Hepatocyte (in vitro differentiated cells): ENCODE results near the gene PRDM15.

Experiments
- EZH2 ChIP-seq: fragments of 200-600 bp; sonication (generic); IDR thresholded peaks from 2 replicates; pipeline ENCODE4 v1.6.1; 2016; ENCODE audit warnings: antibody characterized with exemption, mild to moderate bottlenecking, borderline replicate concordance
- EZH2phosphoT487 ChIP-seq: fragments of 200-600 bp; sonication (generic); IDR thresholded peaks from one replicate; pipeline ENCODE4 v1.6.1; 2018; ENCODE audit warnings: antibody characterized with exemption, mild to moderate bottlenecking, low read depth, moderate library complexity; ENCODE audit not compliant: unreplicated experiment, severe bottlenecking
- TF ChIP-seq, protein P1 (sequence below): fragments of 200-600 bp; sonication (generic); IDR thresholded peaks from 2 replicates; pipeline ENCODE4 v1.5.1; 2016; ENCODE audit warnings: antibody characterized with exemption, mild to moderate bottlenecking; ENCODE audit not compliant: poor library complexity

DNA sequence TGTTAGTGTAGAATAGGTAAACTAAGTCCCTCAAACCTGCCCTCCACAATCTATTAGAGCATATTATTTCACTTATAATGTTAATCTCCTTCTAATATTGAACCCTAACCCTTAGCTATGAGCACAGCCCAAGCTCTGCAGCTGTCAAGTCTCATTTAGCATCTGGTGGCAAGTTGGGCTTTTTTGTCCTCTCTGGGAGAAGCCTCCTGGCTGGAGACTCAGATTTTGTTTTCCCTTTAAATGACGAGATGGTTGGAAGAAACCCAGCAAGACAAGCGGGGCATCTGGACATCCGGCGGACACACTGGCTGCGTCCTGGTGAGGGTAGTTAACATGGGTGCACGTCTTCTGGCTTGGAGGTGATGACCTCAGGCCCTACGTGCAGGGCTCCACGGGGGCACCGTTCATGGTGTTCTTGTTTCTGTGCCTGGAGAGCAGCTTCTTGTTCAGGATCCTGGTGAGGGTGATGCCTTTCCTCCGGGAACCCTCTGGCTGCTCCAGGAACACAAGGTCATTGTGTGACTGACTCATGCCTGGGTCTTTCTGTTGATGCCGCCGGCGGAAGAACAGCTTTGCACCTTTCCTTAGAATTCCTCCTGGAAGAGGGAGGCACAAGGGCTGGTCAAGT lies 9.7 kb upstream of the PRDM15 start:
- TF ChIP-seq, protein P1, sequence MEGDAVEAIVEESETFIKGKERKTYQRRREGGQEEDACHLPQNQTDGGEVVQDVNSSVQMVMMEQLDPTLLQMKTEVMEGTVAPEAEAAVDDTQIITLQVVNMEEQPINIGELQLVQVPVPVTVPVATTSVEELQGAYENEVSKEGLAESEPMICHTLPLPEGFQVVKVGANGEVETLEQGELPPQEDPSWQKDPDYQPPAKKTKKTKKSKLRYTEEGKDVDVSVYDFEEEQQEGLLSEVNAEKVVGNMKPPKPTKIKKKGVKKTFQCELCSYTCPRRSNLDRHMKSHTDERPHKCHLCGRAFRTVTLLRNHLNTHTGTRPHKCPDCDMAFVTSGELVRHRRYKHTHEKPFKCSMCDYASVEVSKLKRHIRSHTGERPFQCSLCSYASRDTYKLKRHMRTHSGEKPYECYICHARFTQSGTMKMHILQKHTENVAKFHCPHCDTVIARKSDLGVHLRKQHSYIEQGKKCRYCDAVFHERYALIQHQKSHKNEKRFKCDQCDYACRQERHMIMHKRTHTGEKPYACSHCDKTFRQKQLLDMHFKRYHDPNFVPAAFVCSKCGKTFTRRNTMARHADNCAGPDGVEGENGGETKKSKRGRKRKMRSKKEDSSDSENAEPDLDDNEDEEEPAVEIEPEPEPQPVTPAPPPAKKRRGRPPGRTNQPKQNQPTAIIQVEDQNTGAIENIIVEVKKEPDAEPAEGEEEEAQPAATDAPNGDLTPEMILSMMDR, result no peak
- TF ChIP-seq EZH2phosphoT487 (no peak), EZH2 (no peak)
